D721Med (cell line): ENCODE measurements around the gene PLA2R1.

Source experiments
- DNase-seq: peaks from one replicate; pipeline ENCODE4 v3.0.0; 2011; ENCODE audit warnings: low spot score; ENCODE audit not compliant: insufficient read length
- FAIRE-seq: peaks from 2 replicates; lab custom pipeline; 2011; peaks lifted over from hg19 to GRCh38; lab: Jason Lieb, UNC
- CTCF ChIP-seq: IDR thresholded peaks from 2 replicates; pipeline ENCODE4 v1.5.1; 2012; ENCODE audit warnings: mild to moderate bottlenecking, control low read depth; ENCODE audit not compliant: insufficient read depth; ENCODE audit errors: missing control alignments

PLA2R1 gene

GRCh38 chr2:159998243-159998642, 64.2 kb downstream of the PLA2R1 start:
- no peak for FAIRE-seq
- TF ChIP-seq CTCF, result no peak

GRCh38 chr2:159996792-159997546, 65.4 kb downstream of the PLA2R1 start:
- no peak for FAIRE-seq
- DNase-seq, result no peak
- TF ChIP-seq CTCF, result no peak

More at GRCh38 chr2:159998243-159998642, 64.2 kb downstream of the PLA2R1 start:
- DNase-seq, result no peak

- FAIRE-seq (no peak), DNase-seq (no peak)
- TF ChIP-seq CTCF, result no peak
Measured at GRCh38 chr2:159995038-159995437, 67.4 kb downstream of the PLA2R1 start.

GRCh38 chr2:159989249-159989648, 73.2 kb downstream of the PLA2R1 start:
- DNase-seq (no peak), FAIRE-seq (no peak)
- TF ChIP-seq CTCF, result no peak

- DNase-seq, result no peak
- TF ChIP-seq CTCF, result no peak
- no peak for FAIRE-seq
Measured at GRCh38 chr2:159988412-159988970, 73.9 kb downstream of the PLA2R1 start.

GRCh38 chr2:159987181-159987580, 75.2 kb downstream of the PLA2R1 start:
- TF ChIP-seq CTCF, result no peak
- no peak for FAIRE-seq
- DNase-seq, result no peak

GRCh38 chr2:159985656-159986055, 76.8 kb downstream of the PLA2R1 start:
- DNase-seq, result no peak
- FAIRE-seq, result no peak
- no peak for TF ChIP-seq CTCF
